Fibroblast of upper back skin (primary cell): ENCODE measurements around the gene TK2.
"Not testable (repeated sequence)": the region's sequence is repeated elsewhere in the genome, so short reads cannot be mapped to it uniquely, and the experiment has no call there.

Experiments
- DNase-seq: peaks from one replicate; pipeline ENCODE4 v3.0.0-alpha.2; 2013

The TK2 gene

DNA sequence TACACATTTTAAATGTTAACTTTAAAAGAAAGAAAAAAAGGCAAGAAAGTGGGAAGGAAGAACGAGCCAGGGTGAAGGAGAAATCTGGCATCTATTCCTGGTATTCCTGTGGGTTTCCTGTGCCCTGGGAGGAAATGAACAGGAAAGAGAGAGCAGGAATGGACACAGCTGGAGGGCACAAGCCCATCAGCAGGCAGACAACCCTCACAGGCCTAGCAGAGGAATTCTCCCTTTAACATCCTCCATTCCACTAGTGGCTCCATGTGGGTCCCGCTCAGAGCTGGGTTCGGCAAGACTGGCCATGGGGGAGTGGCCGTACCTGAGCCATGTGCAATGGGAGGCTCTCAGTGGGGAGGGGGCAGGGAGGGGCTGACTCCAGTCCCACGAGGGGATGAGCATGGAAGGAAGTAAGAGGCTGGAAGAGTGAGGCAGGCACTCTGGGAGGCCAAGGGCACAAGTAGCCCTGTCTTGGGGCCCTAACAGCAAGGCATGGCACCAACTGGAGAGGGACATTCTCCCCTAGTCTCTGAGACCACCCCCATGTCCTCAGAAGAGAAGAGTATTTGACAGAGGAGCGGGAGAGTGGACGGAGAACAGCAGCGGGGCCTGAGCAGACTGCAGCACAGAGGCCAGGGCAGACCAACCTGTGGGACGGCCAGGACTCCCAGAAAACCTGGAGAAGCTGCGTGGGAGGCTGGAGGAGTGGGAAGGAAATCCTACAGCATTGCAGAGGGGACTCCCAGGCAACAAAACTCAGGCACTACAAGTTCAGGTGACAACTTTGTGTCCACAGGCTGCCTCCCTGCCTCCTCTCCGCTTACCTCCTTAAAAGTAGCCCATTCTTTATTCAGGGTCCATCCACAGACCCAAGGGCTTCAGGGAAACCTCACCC is 30.2 kb downstream of the TK2 start:
- DNase-seq = no peak

- DNase-seq = no peak
Measured at GRCh38 chr16:66517586-66518263, 32.2 kb downstream of the TK2 start.

- peak; percentile 96 for DNase-seq
Measured at GRCh38 chr16:66516808-66517585, 32.9 kb downstream of the TK2 start.

DNA sequence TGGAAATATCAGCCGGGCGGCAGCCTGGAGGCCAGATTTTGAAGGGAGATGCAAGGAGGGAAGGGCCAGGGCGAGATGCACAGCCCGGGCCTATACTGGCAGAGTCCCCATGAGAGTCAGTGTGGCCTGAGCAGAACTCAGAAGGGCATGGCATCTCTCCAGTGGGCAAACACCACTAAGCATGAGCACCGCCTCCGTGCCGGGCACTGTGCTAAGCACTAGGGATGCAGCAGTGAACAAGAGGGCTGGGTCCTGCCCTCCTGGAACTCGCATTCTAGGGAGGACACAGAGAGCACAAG is 33.5 kb downstream of the TK2 start:
- no peak for DNase-seq

GRCh38 chr16:66515596-66516508 is 34.1 kb downstream of the TK2 start:
- DNase-seq = peak; percentile 56

GRCh38 chr16:66514980-66515595 is 34.8 kb downstream of the TK2 start:
- DNase-seq = not testable (repeated sequence)

GRCh38 chr16:66514391-66514790 is 35.5 kb downstream of the TK2 start:
- not testable (repeated sequence) for DNase-seq

- no peak for DNase-seq
Measured at GRCh38 chr16:66513111-66513723, 36.7 kb downstream of the TK2 start.

DNA sequence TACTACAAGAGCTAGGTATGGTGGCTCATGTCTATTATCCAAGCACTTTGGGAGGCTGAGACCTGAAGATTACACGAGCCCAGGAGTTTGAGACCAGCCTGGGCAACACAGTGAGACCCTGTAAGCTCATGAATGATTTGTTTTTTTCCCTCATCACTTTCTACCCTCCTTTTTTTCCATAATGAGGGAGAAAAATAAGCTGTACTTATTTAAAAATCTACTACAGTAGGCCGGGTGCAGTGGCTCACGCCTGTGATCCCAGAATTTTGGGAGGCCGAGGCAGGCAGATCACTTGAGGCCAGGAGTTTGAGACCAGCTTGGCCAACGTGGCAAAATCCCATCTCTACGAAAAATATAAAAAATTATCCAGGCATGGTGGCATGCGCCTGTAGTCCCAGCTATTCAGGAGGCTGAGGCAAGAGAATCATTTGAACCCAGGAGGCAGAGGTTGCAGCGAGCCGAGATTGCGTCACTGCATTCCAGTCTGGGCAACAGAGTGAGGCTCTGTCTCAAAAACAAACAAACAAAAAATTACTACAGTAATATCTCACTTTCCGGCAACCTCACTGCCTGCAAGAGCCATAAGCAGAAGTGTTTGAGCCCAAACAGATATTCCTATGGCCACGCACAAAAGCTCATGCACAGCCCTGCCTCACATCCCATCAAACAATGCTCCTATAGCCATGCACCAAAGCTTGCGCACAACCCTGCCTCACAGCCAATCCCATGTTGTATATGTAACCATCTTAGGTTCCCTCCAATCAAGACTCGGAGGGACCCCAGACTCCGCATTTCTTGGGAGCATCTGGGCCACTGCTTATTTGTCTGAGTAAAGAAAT is 37.4 kb downstream of the TK2 start:
- peak; percentile 8 for DNase-seq

DNA sequence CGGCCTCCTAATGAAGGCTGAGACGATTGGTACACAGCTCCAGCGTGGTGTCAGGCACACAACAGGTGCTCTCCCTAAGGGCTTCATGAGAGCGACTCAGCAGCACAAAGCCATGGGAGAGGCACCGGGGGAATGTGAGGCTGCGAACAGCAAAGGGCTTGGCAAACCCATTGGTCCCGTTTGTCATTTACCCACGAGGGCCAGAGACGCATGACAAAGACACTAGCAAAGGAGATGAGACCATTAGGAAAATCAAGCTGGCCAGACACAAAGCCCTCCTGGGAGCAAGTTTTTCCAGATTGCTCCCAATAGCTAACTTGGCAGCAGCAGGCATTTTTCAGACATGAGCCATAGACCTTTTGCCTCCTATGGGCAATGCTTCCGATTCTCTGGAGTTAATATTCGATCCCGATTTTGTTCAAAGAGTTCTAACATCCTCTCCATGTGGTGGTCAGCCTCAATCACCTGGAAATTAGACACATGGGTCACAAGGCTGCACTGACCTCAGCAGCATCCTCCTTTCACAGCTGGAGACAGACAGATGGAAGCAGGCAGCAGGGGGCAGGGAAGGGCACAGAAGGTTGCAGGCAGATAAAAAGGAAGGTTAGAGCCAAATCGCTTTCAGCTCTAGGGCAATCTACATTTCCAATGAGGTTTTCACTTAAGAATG is 38.2 kb downstream of the TK2 start:
- peak; percentile 81 for DNase-seq

- DNase-seq = no peak
Measured at GRCh38 chr16:66510711-66511601, 39.0 kb downstream of the TK2 start.

- DNase-seq = no peak
Measured at GRCh38 chr16:66510298-66510697, 39.6 kb downstream of the TK2 start.

GRCh38 chr16:66509576-66509975 is 40.3 kb downstream of the TK2 start:
- DNase-seq = no peak

GRCh38 chr16:66508914-66509496 is 40.9 kb downstream of the TK2 start:
- no peak for DNase-seq

DNA sequence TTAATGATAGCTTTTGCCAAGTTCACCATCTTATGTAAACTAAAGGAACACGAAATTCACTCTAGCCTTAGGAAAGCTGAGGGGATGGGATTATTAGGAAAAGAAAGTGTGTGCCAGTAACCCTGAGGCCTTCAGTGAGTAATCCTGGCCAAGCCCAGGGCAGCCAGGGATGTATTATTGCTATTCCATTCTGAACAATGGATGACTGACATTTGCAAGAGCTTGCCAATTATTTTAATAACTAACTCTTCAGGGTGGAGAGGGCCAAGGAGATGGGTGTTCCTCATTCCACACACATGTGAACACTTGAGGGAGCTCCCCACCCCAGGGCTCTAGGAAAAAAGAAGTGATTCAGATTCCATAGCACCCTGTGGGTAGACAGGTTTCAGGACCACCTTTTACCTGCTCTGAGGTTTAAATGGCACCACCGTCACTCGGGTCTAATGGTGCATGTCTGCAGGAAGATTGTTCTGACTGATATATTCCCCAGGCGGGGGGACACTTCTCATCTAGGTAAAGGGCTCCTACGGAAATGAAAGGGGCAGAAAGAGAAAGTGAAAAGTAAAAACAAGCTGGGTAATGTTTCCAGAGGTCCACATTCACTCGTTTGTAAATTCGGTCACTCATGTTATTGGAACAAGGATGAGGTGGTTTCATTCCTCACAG is 41.5 kb downstream of the TK2 start:
- no peak for DNase-seq

GRCh38 chr16:66507731-66508239 is 42.1 kb downstream of the TK2 start:
- no peak for DNase-seq

DNA sequence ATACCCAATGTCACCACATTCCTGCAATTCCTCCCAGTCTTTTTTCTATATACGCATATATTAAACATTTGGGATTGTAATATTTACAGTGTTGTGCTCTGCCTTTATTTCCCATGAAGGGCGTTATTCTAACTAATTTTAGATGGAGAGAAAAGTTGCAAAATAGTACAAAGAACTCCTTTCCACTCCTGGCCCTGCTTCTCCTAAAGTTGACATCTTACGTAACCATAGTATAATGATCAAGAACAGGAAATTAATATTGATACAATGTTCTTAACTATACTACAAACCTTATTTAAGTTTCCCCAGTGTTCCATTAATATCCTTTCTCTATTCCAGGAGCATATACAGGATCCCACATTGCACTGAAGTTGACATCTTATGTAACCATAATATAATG is 46.3 kb downstream of the TK2 start:
- no peak for DNase-seq

DNA sequence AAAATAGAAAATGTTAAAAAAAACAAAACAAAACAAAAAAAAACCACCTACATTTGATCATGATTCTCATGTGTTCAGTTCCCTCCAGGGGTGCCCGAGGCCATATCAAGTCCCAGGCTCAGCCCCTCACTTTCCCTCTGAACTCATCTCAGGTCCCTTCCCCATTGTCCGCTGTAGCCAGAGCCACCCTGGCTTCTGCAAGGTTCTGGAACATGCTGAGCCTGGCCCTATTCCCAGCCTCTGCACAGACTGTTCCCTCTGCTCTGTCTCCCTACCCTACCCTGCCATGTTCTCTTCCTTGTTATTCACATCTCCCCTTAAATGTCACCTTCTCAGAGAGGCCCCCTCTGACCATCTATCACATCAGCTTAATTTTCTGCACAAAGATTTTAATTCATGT is 46.9 kb downstream of the TK2 start:
- DNase-seq = no peak
